Esophagus squamous epithelium (tissue), 4 donors: Measurements from ENCODE around the gene KANSL1.

Experiments used
- POLR2A ChIP-seq, 4 donors: fragments of 450-650 bp; IDR thresholded peaks; one replicate each; pipeline ENCODE4 v1.6.1; 2017; ENCODE audit warnings: antibody characterized with exemption in 4 of 4, mild to moderate bottlenecking in 4 of 4, moderate library complexity in 3 of 4
- TF ChIP-seq, protein P1 (sequence below), 6 experiments: fragments of 450-650 bp in 4 of 6; fragments of 200-600 bp in 2 of 6; sonication (generic) in 2 of 6; IDR thresholded peaks; one replicate each; pipeline ENCODE4 v1.5.1; 2016 to 2019; ENCODE audit warnings: antibody characterized with exemption in 6 of 6, mild to moderate bottlenecking in 4 of 6, moderate library complexity in 4 of 6

DNA sequence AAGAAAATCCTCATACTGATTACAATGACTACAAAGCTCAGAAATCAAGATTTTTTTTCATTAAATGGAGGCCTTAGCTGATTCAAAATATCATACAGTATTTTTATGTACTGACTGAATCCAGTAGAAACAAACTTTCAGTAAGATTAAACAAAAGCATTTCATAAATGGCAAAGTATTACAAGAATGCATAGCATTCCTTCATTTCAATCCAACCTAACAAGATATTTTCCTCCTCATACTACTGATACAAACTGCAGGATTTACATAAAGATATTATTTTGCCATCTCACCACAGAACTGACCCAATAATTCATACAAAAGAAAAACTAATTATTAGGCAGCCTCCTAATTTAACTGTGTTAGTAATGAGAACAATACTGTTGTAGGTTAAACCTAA is 6.2 kb upstream of the KANSL1 start:
- TF ChIP-seq, protein P1, sequence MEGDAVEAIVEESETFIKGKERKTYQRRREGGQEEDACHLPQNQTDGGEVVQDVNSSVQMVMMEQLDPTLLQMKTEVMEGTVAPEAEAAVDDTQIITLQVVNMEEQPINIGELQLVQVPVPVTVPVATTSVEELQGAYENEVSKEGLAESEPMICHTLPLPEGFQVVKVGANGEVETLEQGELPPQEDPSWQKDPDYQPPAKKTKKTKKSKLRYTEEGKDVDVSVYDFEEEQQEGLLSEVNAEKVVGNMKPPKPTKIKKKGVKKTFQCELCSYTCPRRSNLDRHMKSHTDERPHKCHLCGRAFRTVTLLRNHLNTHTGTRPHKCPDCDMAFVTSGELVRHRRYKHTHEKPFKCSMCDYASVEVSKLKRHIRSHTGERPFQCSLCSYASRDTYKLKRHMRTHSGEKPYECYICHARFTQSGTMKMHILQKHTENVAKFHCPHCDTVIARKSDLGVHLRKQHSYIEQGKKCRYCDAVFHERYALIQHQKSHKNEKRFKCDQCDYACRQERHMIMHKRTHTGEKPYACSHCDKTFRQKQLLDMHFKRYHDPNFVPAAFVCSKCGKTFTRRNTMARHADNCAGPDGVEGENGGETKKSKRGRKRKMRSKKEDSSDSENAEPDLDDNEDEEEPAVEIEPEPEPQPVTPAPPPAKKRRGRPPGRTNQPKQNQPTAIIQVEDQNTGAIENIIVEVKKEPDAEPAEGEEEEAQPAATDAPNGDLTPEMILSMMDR (IDR thresholded peaks at IDR 0.05), result no peak
- TF ChIP-seq POLR2A (IDR thresholded peaks at IDR 0.05), result no peak
